ENCODE results near the gene ZNF341. TPM values are rescaled to one million over a fixed set of nuclear protein-coding genes. Genes with fewer than 3 reads are reported as not detected.

ZNF341 gene
- total and polyA plus RNA-seq, 2 of the 8 experiments (the other 6 are each of a cell fraction or from before 2014, with no cell fraction given): 5.8 to 6.4 TPM

DNA sequence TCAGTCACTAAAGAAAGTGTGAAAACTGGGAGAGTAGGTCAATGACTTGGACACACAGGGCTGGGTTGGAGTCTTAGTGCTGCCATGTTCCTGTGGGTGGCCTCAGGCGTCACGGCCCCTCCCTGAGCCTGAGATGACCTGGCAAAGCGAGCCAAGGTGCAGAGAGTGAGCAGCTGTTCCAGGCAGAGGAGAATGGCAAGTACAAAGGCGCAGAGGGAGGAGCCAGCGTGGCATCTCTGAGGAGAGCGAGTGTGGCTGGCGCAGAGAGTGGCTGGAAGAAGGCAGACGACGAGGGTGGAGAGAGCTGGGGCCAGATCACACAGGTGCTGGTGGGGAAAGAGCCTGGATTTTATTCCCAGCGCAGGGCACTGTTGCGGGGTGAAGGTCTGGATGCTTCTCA is 58.8 kb downstream of the ZNF341 start (continued):
- TF ChIP-seq, protein P1, sequence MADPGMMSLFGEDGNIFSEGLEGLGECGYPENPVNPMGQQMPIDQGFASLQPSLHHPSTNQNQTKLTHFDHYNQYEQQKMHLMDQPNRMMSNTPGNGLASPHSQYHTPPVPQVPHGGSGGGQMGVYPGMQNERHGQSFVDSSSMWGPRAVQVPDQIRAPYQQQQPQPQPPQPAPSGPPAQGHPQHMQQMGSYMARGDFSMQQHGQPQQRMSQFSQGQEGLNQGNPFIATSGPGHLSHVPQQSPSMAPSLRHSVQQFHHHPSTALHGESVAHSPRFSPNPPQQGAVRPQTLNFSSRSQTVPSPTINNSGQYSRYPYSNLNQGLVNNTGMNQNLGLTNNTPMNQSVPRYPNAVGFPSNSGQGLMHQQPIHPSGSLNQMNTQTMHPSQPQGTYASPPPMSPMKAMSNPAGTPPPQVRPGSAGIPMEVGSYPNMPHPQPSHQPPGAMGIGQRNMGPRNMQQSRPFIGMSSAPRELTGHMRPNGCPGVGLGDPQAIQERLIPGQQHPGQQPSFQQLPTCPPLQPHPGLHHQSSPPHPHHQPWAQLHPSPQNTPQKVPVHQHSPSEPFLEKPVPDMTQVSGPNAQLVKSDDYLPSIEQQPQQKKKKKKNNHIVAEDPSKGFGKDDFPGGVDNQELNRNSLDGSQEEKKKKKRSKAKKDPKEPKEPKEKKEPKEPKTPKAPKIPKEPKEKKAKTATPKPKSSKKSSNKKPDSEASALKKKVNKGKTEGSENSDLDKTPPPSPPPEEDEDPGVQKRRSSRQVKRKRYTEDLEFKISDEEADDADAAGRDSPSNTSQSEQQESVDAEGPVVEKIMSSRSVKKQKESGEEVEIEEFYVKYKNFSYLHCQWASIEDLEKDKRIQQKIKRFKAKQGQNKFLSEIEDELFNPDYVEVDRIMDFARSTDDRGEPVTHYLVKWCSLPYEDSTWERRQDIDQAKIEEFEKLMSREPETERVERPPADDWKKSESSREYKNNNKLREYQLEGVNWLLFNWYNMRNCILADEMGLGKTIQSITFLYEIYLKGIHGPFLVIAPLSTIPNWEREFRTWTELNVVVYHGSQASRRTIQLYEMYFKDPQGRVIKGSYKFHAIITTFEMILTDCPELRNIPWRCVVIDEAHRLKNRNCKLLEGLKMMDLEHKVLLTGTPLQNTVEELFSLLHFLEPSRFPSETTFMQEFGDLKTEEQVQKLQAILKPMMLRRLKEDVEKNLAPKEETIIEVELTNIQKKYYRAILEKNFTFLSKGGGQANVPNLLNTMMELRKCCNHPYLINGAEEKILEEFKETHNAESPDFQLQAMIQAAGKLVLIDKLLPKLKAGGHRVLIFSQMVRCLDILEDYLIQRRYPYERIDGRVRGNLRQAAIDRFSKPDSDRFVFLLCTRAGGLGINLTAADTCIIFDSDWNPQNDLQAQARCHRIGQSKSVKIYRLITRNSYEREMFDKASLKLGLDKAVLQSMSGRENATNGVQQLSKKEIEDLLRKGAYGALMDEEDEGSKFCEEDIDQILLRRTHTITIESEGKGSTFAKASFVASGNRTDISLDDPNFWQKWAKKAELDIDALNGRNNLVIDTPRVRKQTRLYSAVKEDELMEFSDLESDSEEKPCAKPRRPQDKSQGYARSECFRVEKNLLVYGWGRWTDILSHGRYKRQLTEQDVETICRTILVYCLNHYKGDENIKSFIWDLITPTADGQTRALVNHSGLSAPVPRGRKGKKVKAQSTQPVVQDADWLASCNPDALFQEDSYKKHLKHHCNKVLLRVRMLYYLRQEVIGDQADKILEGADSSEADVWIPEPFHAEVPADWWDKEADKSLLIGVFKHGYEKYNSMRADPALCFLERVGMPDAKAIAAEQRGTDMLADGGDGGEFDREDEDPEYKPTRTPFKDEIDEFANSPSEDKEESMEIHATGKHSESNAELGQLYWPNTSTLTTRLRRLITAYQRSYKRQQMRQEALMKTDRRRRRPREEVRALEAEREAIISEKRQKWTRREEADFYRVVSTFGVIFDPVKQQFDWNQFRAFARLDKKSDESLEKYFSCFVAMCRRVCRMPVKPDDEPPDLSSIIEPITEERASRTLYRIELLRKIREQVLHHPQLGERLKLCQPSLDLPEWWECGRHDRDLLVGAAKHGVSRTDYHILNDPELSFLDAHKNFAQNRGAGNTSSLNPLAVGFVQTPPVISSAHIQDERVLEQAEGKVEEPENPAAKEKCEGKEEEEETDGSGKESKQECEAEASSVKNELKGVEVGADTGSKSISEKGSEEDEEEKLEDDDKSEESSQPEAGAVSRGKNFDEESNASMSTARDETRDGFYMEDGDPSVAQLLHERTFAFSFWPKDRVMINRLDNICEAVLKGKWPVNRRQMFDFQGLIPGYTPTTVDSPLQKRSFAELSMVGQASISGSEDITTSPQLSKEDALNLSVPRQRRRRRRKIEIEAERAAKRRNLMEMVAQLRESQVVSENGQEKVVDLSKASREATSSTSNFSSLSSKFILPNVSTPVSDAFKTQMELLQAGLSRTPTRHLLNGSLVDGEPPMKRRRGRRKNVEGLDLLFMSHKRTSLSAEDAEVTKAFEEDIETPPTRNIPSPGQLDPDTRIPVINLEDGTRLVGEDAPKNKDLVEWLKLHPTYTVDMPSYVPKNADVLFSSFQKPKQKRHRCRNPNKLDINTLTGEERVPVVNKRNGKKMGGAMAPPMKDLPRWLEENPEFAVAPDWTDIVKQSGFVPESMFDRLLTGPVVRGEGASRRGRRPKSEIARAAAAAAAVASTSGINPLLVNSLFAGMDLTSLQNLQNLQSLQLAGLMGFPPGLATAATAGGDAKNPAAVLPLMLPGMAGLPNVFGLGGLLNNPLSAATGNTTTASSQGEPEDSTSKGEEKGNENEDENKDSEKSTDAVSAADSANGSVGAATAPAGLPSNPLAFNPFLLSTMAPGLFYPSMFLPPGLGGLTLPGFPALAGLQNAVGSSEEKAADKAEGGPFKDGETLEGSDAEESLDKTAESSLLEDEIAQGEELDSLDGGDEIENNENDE (IDR thresholded peaks at IDR 0.05; ENCODE audit: insufficient replicate concordance, low read length): no peak
- TF ChIP-seq CBX8 (IDR thresholded peaks at IDR 0.05; ENCODE audit: borderline replicate concordance, low read depth, low read length): no peak
- no peak for TF ChIP-seq CHD2 (IDR thresholded peaks at IDR 0.05; ENCODE audit: low read length)
- TF ChIP-seq SP4 (IDR thresholded peaks at IDR 0.05; ENCODE audit: low read length): no peak
- no peak for TF ChIP-seq ZNF274 (IDR thresholded peaks at IDR 0.05; ENCODE audit: borderline replicate concordance, extremely low read depth, low read length)

Data from H1 (cell line).